ENCODE data around the gene LSM11.

- no peak for TF ChIP-seq CTCF (IDR thresholded peaks at IDR 0.05; ENCODE audit: low read length)
- TF ChIP-seq EZH2phosphoT487 (IDR thresholded peaks at IDR 0.05; ENCODE audit: low read length), result no peak
- no peak for TF ChIP-seq EZH2 (optimal IDR thresholded peaks at IDR 0.05; ENCODE audit: low read depth, low read length)
These were observed 49.8 kb downstream of the LSM11 start for GRCh38 chr5:157793301-157793700.
